GM21360 (cell line): Measurements from ENCODE around the gene OR2C3.
"Not testable (repeated sequence)": the region's sequence is repeated elsewhere in the genome, so short reads cannot be mapped to it uniquely, and the experiment has no call there.

ENCODE experiments used
- ATAC-seq: cut with Tn5 transposase; IDR thresholded peaks from one replicate; pipeline ENCODE4 v1.9.1; 2021; ENCODE audit warnings: mild to moderate bottlenecking, moderate library complexity; ENCODE audit not compliant: unreplicated experiment

Gene OR2C3

DNA sequence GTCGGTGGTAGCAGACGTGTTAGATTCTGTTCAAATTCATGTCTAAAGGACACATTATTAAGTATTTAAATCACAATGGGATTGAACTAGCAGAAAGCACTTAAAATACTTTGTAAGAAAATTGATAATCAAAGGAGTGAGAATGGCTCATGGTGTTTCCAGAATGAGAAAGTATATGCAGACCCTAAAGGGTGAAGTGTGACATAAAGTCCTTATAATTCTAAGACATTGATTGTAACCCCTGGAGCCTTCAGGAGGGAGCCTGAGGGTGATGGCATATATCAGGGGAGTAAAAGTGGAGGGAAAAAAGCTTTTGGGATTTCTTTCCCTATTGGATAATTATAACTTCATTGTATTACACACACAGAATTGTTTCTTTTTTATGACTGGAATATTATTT is at the start of gene OR2C3:
OR2C3 (minus strand) TSS at position 101 of the 400 bp plus-strand sequence. CDS start 3,929 bp downstream, outside the sequence.
- ATAC-seq: no peak

DNA sequence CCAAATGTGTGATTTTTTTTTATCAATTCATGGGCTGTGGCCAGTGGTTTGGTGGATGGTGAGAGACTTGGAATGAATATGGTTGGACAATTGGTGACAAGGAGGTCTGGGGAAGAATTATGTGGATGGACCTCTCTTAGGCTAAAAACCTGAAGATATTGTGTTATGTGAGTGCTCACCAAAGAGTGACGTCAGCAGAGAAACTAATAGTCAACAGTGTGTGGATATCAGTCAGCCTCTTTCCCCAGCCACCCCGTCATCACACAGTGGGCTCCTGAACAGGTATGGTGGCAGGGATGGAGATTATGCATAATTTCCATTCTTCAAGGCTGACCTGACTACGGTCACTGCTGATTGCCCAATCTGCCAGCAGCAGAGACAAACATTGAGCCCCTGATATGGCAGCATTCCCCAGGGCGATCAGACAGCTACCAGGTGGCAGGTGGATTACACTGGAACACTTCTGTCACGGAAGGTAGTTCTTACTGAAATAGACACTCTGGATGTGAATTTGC is 42.8 kb upstream of the OR2C3 start:
- no peak for ATAC-seq

DNA sequence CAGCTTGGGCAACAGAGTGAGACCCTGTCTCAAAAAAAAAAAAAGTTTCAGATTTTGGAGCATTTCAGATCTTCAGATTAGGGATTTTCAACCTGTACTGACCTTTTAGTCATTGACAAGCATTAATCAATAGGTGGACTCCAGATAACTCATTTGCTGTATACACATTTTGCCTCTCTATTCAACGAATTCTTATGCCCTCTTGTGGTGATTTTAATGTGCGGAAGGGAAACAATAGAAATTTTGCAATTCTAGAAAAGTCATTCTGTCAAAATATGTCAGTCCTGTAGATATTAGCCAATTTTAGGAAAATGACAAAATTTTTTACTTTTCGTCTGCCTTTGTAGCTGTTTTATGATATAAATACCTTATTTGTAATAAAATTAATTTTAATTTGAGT is 40.3 kb upstream of the OR2C3 start:
- ATAC-seq: no peak

- ATAC-seq: no peak
Observed at GRCh38 chr1:247574664-247575063, 38.4 kb upstream of the OR2C3 start.

GRCh38 chr1:247574236-247574635 is 38.0 kb upstream of the OR2C3 start:
- ATAC-seq: no peak

DNA sequence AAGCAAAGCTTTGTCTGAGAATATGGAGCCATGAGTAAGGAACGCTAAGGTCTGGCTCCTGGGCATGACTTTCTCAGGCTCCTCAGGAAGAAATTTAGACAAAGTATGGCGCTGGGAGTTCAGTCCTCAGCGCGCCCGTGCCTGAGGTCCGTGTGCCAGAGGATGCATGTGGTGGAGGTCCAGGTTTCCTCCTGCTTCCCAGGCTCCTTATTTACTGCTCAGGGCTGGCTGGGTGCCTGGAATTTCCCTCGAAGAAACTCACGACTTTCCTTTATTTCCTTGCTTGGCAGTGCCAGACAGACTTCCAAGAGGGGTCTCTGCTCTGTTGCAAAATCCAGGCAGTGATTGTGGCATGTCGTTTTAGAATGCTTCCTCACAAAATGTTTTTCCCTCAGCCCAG is 26.0 kb upstream of the OR2C3 start:
- no peak for ATAC-seq

DNA sequence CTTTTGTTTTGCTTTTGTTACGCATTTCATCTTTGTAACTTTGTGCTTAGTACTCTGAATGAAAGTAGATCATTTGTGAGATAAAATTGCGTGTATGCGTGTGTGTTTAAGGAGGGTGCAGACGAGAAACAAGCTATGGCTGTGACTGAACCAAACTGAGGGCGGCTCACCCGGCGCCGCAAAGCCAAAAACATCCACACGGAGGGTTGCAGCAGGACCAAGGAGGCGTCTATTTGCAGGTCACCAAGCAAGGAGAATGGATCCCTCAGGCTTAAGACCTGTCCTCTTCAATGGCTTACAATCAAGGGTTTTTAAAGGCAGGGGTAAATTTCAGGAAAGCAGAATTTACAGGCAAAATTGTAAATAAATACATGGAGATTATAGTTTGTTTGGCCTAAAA is 25.5 kb upstream of the OR2C3 start:
- no peak for ATAC-seq

DNA sequence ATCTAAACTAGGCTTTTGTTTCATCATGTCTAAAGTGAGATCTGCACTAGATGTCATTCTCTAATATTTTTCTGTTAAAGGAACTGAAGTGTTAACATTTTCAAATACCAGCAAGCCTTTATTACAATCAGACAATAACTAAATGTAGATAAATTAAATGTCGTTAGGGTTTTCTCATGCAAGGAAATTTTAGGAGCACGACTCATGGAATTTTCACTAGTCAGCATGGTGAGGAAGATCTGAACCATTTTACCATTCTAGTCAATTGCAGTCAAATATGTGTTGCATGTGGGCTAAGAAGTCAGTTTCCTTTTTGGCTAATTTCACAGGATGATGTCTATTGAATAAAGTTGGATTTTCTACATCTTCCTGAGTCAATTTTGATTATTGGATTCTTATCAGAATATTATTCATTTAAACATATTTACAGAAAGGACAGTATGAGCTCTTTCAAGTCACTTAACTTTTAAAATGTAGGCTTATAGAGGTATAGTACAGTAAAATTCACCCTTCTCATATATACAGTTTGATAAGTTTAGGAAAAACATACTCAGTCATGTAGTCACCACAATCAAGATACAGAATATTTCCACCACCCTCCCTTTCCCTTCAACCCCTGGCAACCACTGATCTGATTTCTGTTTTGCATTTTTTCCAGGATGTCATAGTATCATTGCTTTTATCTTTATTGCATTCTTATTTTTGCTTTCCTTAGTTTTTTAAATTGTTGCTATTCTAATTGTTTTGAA is 21.9 kb upstream of the OR2C3 start:
- no peak for ATAC-seq

DNA sequence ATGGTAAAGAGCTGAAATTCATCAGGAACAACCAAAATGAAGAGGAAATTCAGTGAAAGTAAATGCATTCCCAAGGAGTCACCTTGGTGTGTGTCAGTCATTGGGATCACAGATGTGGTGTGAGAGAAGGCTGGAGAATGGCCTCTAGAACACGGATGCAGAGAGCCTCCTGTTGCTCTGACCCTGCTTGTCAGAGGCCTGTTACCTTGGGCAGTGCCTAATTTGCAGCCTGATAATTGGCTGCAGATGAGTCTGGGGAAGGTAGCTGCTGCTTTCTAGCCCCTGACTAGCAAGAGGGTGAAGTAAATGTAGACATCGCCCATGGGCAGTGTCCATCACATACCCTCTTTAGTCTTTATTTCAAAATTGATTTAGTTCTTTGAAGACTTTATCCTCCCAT is 16.0 kb upstream of the OR2C3 start:
- ATAC-seq: no peak

DNA sequence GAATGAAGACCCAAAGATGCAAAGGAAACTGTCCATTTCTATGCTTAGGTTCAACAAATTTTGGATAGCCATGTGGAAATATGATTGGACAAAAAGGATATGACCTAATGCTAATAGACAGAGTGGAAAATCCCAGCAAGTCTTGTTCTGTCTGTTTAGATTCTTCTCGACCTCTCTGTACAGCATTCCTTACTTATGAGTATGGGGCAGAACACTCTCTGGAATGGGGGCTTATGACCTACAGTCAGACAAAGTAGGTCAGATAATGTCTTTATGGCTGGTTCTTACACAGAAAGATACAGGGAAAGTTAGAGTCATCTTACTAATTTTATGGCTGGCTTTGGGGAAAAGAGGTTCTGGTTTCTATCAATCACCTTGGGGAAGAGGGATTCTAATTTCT is 15.5 kb upstream of the OR2C3 start:
- ATAC-seq: no peak

GRCh38 chr1:247548769-247549182 is 12.5 kb upstream of the OR2C3 start, which contains the start of gene GCSAML:
TSS of gene GCSAML (plus strand) at chr1:247549134. CDS start at chr1:247549192, 58 bp downstream.
- no peak for ATAC-seq

- no peak for ATAC-seq
Observed at GRCh38 chr1:247548092-247548491, 11.9 kb upstream of the OR2C3 start.

DNA sequence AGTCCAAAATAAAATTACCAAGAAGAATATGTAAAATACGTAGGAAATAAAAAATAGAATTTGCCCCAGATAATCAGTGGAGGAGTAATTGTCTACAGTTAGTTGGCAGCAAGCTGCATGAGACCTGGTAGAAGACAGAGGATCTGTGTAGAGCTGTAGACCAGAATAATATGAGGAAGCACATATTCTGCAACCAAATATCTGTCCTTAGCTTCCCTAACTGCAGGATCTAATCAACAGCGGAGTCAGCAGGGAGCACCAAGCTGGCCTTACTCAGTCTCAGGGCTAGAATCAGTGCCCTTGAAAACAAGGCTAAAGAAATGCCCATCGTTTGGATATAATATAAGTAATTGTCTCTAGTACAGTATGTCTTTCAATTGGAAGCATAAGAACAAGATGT is 6.6 kb upstream of the OR2C3 start:
- no peak for ATAC-seq

- no peak for ATAC-seq
Observed at GRCh38 chr1:247540581-247540980, 4.3 kb upstream of the OR2C3 start.

- ATAC-seq: no peak
Observed at GRCh38 chr1:247539215-247539614, 3.0 kb upstream of the OR2C3 start.

DNA sequence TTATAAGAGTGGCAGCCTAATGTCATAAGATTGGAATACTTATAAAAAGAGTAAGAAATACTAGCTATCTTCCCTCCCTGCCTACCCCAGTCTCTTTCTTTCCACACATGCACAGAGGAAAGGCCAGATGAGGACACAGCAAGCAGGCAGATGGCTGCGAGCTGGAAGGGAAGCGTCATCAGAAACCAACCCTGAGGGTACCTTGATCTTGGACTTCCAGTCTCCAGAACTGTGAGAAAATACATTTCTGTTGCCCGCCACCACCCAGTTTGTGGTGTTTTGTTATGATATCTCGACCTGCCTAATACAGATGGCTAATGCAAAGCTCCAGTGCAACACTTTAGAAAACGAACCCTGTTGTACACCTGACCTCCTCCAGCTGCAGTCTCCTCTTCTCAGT is 2.3 kb upstream of the OR2C3 start:
- no peak for ATAC-seq

DNA sequence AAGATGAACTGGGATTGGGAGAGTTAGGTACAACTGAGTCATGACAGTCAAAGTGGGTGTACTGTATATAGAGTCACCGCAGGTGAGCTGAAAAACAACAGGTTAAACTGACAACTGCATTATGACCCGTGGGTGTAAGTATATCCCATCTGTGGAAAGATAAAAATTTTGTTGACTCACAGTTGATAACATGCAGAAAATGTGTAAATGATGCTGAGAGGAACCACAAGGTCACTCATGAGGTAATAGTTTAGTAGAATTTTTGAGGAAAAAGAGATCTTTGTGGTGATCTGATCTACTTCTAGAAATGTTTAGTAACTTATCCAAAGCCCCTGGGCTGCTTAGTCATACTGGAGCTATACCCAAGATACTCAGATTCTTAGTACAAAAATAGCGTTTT is 838 bp downstream of the OR2C3 start:
- no peak for ATAC-seq

DNA sequence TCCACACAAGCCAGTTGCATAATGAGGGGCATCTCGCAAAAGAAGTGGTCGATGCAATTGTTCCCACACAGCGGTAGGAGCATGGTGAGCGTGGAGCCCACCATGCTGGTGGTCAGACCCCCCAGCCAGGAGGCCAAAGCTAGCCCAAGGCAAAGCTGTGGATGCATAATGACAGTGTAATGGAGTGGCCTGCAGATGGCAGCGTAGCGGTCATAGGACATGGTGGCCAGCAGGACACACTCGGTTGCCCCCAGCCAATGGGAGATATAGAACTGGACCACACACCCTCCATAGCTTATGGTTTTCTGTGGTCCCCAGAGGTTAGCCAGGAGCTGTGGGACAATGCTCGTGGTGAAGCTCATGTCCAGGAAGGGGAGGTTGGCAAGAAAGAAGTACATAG is 4.3 kb downstream of the OR2C3 start:
- no peak for ATAC-seq

DNA sequence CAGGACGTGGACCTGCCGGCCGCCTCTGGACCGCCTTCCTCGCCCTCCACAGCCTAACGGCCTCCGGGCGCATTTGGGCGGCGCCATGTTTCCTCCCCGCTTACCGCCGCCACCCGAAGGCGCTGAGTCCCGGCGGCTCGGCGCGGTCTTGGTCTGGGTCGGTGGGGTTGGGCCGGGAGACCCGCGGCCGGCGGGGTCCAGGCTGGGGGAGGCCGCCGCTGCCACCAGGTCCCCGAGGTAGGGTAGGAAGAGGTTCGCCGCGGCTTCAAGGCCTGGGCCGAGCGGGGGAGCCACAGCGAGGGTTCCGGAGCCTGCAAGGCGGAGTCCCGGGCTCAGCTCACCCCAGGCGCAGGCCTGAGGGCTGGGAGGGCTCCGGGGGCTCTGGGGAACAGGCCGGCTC is 5.5 kb downstream of the OR2C3 start:
- no peak for ATAC-seq

DNA sequence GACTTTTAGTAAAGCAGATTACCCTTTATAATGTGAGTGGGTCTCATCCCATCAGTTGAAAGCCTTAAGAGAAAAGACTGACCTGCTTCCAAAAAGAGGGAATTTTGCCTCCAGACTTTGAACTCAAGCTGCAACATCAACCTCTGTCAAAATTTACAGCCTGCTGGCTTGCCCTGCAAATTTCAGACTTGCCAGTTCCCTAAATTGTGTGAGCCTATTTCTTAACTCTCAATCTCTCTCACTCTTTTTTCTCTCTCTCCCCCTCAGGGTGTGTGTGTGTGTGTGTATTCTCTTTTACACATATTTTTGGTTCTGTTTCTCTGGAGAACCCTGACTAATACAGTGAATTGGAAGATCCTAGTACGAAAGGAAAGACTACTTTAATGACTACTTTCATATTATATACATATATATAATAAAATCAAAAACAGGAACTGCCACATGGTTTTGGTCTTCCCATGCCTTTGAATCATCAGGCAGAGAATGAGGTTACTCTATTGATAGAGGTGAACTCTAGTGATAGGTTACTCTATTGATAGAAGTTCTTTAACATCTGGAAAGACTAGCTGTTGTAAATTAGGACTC is 6.4 kb downstream of the OR2C3 start:
- no peak for ATAC-seq

DNA sequence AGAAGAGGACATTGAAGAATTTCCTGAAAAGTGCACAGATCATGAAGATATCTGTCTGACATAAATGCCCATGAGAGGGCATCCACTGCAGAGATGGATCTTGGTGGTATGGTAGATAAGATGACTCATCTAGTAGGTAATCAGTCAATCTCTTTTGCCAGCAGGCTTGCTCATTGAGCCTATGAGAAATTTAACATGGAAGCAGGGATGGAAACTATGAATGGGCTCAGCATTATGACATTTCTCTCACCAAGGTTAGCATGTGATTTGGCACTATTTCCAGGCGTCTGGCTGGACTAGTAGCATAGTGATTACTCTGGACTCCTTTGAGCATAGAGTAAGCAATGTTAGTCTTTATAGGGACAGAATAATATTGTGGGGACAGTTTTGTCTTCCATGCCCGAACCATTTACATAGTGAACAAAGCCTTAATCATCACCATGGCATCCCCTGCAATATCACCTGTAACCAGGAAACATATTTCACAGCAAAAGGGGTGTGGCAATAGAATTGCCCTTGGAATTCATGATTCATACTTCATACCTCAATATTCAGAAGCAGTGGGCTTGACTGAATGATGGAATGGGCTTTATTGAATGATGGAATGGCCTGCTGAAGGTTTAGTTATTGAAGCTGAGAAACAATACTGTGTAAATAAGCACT is 7.3 kb downstream of the OR2C3 start:
- no peak for ATAC-seq

DNA sequence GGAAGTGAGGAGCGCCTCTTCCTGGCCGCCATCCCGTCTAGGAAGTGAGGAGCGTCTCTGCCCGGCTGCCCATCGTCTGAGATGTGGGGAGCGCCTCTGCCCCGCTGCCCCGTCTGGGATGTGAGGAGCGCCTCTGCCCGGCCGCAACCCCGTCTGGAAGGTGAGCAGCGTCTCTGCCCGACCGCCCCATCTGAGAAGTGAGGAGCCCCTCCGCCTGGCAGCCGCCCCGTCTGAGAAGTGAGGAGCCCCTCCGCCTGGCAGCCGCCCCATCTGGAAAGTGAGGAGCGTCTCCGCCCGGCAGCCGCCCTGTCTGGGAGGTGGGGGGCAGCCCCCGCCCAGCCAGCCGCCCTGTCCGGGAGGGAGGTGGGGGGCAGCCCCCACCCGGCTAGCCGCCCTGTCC is 14.4 kb downstream of the OR2C3 start:
- not testable (repeated sequence) for ATAC-seq
